Hepatocyte (in vitro differentiated cells): ENCODE measurements around the gene HOATZ. TPM values are rescaled to one million over a fixed set of nuclear protein-coding genes. Genes with fewer than 3 reads are reported as not detected.

Experiments used
- DNase-seq: peaks from one replicate; pipeline ENCODE4 v3.0.0-alpha.2; 2016; ENCODE audit warnings: low spot score
- H2AFZ ChIP-seq: fragments of 200-600 bp; sonication (generic); 2 replicates; pipeline ENCODE4 v1.6.0; 2016; ENCODE audit warnings: antibody characterized with exemption, mild to moderate bottlenecking
- H3K27ac ChIP-seq: fragments of 200-600 bp; sonication (generic); 2 replicates; pipeline ENCODE4 v1.5.1; 2016; ENCODE audit warnings: mild to moderate bottlenecking
- H3K27me3 ChIP-seq: fragments of 200-600 bp; sonication (generic); 2 replicates; pipeline ENCODE4 v1.6.1; 2016
- H3K36me3 ChIP-seq: fragments of 200-600 bp; sonication (generic); replicated peaks from 2 replicates; pipeline ENCODE4 v1.5.1; 2016; ENCODE audit warnings: low read depth; ENCODE audit not compliant: insufficient read depth
- H3K4me1 ChIP-seq: fragments of 200-600 bp; sonication (generic); 2 replicates; pipeline ENCODE4 v1.5.1; 2016; ENCODE audit warnings: mild to moderate bottlenecking, moderate library complexity; ENCODE audit not compliant: insufficient read depth
- H3K4me2 ChIP-seq: fragments of 200-600 bp; sonication (generic); 2 replicates; pipeline ENCODE4 v1.6.0; 2016
- H3K4me3 ChIP-seq: fragments of 200-600 bp; sonication (generic); 2 replicates; pipeline ENCODE4 v1.5.1; 2016; ENCODE audit warnings: mild to moderate bottlenecking
- H3K79me2 ChIP-seq: fragments of 200-600 bp; sonication (generic); 2 replicates; pipeline ENCODE4 v1.6.0; 2017; ENCODE audit warnings: mild to moderate bottlenecking
- H3K9me2 ChIP-seq: fragments of 200-600 bp; sonication (generic); replicated peaks from 2 replicates; pipeline ENCODE4 v1.6.0; 2017; ENCODE audit warnings: mild to moderate bottlenecking; ENCODE audit not compliant: insufficient read depth
- H3K9me3 ChIP-seq: fragments of 200-600 bp; sonication (generic); 2 replicates; pipeline ENCODE4 v1.5.1; 2016; ENCODE audit warnings: low read depth, mild to moderate bottlenecking
- H4K20me1 ChIP-seq: fragments of 200-600 bp; sonication (generic); 2 replicates; pipeline ENCODE4 v1.6.0; 2016; ENCODE audit warnings: mild to moderate bottlenecking; ENCODE audit not compliant: insufficient read depth, poor library complexity, severe bottlenecking
- EZH2 ChIP-seq: fragments of 200-600 bp; sonication (generic); IDR thresholded peaks from 2 replicates; pipeline ENCODE4 v1.6.1; 2016; ENCODE audit warnings: antibody characterized with exemption, mild to moderate bottlenecking, borderline replicate concordance
- EZH2phosphoT487 ChIP-seq: fragments of 200-600 bp; sonication (generic); IDR thresholded peaks from one replicate; pipeline ENCODE4 v1.6.1; 2018; ENCODE audit warnings: antibody characterized with exemption, mild to moderate bottlenecking, low read depth, moderate library complexity; ENCODE audit not compliant: unreplicated experiment, severe bottlenecking
- WGBS: methylation state at CpG from one replicate; pipeline ENCODE4 v1.1.6; 2016; ENCODE audit warnings: low lambda C conversion rate; ENCODE audit errors: missing lambda C conversion rate; 5-methylcytosine and 5-hydroxymethylcytosine counted together
- polyA plus RNA-seq: library from polyadenylated mRNA; unstranded; fragments of >200 nt; fragmentation: Nextera tagmentation; extraction: Ambion mirVana; gene quantifications from 2 replicates; pipeline ENCODE4 v1.2.1, GENCODE V29; 2016
- total RNA-seq: library from RNA; depleted of rRNA; stranded (reverse); fragments of >200 nt; gene quantifications from 2 replicates; pipeline ENCODE4 v1.2.3, GENCODE V29; 2014
- TF ChIP-seq, protein P1 (sequence below): fragments of 200-600 bp; sonication (generic); IDR thresholded peaks from 2 replicates; pipeline ENCODE4 v1.5.1; 2016; ENCODE audit warnings: antibody characterized with exemption, mild to moderate bottlenecking; ENCODE audit not compliant: poor library complexity

Gene HOATZ
- total and polyA plus RNA-seq, 2 experiments from 2014 or later = not detected

DNA sequence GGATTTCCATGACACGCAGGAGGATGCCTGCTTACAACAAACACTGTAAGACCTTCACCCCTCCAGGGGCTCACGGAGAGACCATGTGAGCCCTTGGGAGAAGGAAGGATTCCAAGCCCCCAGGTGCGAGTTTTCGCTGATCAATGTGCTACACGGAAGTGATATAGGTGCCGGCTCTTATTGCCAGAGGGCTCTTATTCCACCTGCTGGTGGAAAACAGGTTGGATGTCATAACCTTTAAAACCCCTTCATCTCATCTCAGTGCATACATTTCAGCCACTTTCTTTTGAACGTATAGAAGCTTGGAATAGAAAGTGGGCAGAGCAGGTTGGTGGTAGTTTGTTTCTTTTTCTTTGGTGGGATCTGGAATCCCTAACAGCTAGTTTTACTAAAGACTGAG lies 51.7 kb downstream of the HOATZ start:
- H2AFZ ChIP-seq = no peak overlapping the region
- H3K4me1 ChIP-seq = peaks cover 3% of the 10 kb centered on the region
- no peak overlapping the region for H3K4me3 ChIP-seq
- H4K20me1 ChIP-seq = no peaks in the 10 kb centered on the region
- WGBS = 79% methylated on average over 7 of the region's 7 CpGs
- no peak overlapping the region for H3K4me2 ChIP-seq
- no peaks in the 10 kb centered on the region for H3K79me2 ChIP-seq
- no peaks in the 10 kb centered on the region for H3K36me3 ChIP-seq
- no peak for TF ChIP-seq EZH2phosphoT487
- TF ChIP-seq, protein P1, sequence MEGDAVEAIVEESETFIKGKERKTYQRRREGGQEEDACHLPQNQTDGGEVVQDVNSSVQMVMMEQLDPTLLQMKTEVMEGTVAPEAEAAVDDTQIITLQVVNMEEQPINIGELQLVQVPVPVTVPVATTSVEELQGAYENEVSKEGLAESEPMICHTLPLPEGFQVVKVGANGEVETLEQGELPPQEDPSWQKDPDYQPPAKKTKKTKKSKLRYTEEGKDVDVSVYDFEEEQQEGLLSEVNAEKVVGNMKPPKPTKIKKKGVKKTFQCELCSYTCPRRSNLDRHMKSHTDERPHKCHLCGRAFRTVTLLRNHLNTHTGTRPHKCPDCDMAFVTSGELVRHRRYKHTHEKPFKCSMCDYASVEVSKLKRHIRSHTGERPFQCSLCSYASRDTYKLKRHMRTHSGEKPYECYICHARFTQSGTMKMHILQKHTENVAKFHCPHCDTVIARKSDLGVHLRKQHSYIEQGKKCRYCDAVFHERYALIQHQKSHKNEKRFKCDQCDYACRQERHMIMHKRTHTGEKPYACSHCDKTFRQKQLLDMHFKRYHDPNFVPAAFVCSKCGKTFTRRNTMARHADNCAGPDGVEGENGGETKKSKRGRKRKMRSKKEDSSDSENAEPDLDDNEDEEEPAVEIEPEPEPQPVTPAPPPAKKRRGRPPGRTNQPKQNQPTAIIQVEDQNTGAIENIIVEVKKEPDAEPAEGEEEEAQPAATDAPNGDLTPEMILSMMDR = no peak
- TF ChIP-seq EZH2 = no peak
- H3K27me3 ChIP-seq = no peaks in the 10 kb centered on the region
- H3K27ac ChIP-seq = no peak overlapping the region
- DNase-seq = no peak
- H3K9me3 ChIP-seq = no peaks in the 10 kb centered on the region
- no peaks in the 10 kb centered on the region for H3K9me2 ChIP-seq

DNA sequence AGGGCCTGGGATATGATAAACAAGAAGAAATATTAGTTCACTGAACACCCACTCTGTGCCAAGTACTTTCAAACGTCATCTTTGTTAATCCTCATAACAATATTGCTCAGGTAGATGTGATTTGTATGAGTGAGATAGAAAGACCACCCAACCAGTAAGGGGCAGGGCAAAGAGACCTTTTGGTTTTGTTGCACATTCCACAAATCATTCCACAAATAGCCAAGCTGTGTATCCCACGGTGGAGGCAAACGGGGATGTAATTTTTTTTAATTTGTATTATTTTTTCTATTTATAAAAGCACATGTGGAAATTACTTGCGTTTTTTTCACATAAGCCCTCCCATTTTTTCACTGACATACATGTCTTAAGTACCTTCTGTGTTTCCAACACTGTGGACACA lies 54.9 kb downstream of the HOATZ start:
- Histone ChIP-seq H3K4me1 (peaks cover 16% of the 10 kb centered on the region), H3K27me3 (no peaks in the 10 kb centered on the region), H3K79me2 (no peaks in the 10 kb centered on the region), H3K36me3 (no peaks in the 10 kb centered on the region), H3K4me3 (no peak overlapping the region), H2AFZ (no peak overlapping the region), H3K27ac (no peak overlapping the region), H4K20me1 (no peaks in the 10 kb centered on the region), H3K4me2 (no peak overlapping the region), H3K9me3 (no peaks in the 10 kb centered on the region), H3K9me2 (no peaks in the 10 kb centered on the region)
- DNase-seq = no peak
- TF ChIP-seq EZH2 (no peak), EZH2phosphoT487 (no peak)
- TF ChIP-seq, protein P1 = no peak
- WGBS = 61% methylated on average over 4 of the region's 4 CpGs

GRCh38 chr11:111570796-111571195 lies 56.2 kb downstream of the HOATZ start:
- Histone ChIP-seq H3K4me3 (no peak overlapping the region), H3K9me2 (no peaks in the 10 kb centered on the region), H3K4me1 (peaks cover 20% of the 10 kb centered on the region), H3K36me3 (no peaks in the 10 kb centered on the region), H2AFZ (no peak overlapping the region), H3K79me2 (no peaks in the 10 kb centered on the region), H4K20me1 (no peaks in the 10 kb centered on the region), H3K27me3 (no peaks in the 10 kb centered on the region), H3K9me3 (no peaks in the 10 kb centered on the region), H3K27ac (no peak overlapping the region), H3K4me2 (no peak overlapping the region)
- TF ChIP-seq EZH2 (no peak), EZH2phosphoT487 (no peak)
- TF ChIP-seq, protein P1 = no peak
- no peak for DNase-seq
- 66% methylated on average over 6 of the region's 6 CpGs for WGBS
